Stimulated activated CD8-positive, alpha-beta memory T cell treated with anti-CD3 and anti-CD28 coated beads, Interleukin-12 subunit alpha, Interleukin-12 subunit beta, amount 100 ng/mL, for 24 hours (primary cell): ENCODE data around the gene TMEM30B.

ENCODE experiments used
- DNase-seq: peaks from one replicate; pipeline ENCODE4 v3.0.0-alpha.2; 2020; ENCODE audit errors: extremely low read depth

The TMEM30B gene

DNA sequence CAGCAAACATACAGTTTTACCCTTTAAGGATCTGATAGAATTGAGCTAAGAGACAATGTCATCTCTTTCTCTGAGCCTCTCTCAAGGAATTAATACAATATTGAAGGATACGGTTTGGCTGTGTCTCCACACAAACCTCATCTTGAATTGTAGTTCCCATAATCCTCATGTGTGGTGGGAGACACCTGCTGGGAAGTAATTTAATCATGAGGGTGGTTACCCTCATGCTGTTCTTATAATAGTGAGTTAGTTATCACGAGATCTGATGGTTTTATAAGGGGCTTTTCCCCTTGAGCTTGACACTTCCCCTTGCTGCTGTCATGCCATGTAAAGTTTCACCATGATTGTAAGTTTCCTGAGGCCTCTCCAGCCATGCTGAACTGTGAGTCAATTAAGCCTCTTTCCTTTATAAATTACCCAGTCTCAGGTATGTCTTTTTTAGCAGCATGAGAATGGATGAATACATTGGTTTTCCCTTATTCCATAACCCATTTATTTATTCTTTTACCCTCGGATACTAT, 47.6 kb downstream of the TMEM30B start:
- no peak for DNase-seq

DNA sequence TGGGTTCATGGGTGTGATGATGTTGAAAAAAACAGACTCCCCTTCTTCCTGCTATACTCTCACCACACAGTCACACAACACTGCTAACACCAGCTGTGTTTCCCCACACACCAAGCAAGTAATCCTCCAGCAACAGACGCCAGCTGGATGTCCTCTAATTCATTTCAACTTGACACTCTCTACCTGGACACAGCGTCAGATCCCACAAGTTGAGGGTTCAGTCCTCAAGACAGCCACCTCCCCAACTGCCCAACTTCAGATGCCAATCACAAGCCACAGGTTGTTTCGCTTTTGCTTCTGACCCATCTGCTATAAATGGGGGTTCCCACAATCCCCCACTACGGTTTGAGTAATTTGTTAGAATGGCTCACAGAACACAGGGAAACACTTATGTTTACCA, 49.3 kb downstream of the TMEM30B start:
- no peak for DNase-seq

DNA sequence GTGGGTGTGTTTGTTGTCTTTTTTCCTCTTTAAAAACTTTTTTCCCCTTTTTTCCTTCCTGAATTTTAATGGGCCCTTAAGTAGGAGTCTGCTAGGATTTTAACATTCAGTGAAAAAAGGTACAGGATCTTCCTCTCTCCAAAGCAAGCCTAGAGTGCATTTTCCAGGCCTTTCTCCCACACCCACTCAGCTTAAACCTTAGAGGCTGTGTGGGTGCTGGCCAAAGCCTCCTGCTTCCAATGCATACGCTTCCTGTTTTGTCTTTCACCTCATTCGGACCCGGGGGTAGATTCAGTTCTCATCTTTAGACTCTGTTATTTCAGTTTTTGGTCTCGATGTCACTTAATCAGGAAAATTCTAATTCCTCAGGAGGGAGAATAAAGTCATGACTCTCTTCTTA, 51.2 kb downstream of the TMEM30B start:
- no peak for DNase-seq

DNA sequence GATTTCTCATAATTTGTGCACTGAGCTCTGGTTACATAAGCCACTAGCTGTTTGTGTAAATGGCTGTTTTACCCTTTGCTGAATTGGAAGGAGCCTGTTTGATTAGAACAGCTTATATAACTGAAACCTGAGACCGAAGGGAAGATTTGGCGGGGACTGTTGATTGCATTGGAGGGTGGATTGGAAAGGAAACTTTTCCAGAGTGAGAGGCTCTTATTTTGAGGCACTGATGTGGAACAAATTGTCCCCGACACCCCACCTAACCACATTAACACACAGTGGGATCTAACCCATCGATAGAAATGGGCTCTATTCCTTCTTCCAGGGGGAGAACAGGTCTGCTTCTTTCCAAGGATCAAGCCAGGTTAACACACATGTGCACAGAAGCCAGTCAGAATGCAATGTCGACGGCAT, 51.7 kb downstream of the TMEM30B start:
- DNase-seq = no peak

DNA sequence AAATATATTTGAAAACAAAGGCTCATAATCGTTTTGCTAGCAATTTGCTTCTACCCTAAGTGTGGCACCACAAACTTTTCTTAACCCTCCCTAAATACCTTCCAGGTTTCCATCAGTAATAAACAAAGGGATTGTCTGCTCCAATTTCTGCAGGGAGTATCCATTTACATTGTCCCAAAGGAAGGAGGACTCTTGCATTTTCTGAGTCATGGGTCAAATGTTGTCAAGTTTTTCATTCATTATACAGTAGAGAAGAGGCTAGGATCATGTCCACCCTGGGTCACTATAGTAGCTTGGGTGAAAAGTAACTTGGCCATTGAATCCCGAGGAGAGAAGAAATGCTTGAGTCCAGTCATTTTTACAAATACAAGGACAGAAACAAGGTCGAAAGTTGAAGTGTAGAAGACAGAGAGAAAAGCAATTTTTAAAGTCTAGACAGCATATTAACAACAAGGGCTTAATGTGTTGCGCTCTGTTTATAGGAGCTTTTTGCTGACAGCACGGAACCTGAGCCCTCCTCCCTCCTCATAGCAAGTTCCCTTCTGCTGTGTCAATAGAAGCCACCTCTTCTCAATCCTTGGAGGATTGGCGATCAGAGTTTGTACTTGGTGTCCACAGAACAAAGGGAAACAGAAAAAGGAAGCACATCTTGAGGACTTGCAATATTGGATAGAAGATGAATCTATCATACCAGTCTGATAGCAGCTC, 53.1 kb downstream of the TMEM30B start:
- no peak for DNase-seq
